Measurements from ENCODE around the gene ANP32A.

- TF ChIP-seq ZNF274 (IDR thresholded peaks at IDR 0.05; ENCODE audit: low read depth, low read length) (no peak), YY1 (IDR thresholded peaks at IDR 0.05; ENCODE audit: insufficient read depth, insufficient read length) (no peak), SUZ12 (IDR thresholded peaks at IDR 0.05; ENCODE audit: extremely low read depth, insufficient read depth, insufficient read length) (no peak)
Observed at GRCh38 chr15:68788264-68788624, 32.5 kb downstream of the ANP32A start.
